Ovary (tissue), 3 donors: ENCODE results near the gene NEIL1.

Experiments
- POLR2A ChIP-seq: fragments of 450-650 bp; IDR thresholded peaks from one replicate; pipeline ENCODE4 v1.6.1; 2017; ENCODE audit warnings: antibody characterized with exemption, mild to moderate bottlenecking, moderate library complexity
- TF ChIP-seq, protein P1 (sequence below), 3 donors: fragments of 450-650 bp in 2 of 3; fragments of 200-600 bp in 1 of 3; IDR thresholded peaks; one replicate each; pipeline versions ENCODE4 v1.5.1 to v1.8.0; 2016 to 2022; ENCODE audit warnings: antibody characterized with exemption in 3 of 3, mild to moderate bottlenecking in 1 of 3
- donor health status: DM: no; HTN: no; CAD: no.

DNA sequence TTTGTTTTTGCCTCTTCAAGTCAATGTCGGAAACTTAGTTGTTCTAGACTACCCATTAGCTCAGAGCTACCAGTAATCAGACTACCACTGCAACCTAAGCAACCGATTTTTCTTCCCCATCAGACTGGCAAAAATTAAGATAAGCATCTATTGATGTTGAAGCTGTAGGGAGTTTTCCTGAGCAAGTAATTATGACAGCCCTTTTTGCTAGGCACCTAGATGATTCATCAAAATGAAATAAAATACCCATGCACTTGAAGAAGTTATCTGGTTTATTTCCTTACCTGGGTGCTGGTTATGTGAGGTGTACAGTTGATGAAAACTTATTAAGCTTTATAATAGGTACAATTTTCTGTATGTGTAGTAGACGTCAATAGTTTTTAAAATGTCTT lies 11.5 kb upstream of the NEIL1 start:
- no peak for TF ChIP-seq POLR2A
- TF ChIP-seq, protein P1, sequence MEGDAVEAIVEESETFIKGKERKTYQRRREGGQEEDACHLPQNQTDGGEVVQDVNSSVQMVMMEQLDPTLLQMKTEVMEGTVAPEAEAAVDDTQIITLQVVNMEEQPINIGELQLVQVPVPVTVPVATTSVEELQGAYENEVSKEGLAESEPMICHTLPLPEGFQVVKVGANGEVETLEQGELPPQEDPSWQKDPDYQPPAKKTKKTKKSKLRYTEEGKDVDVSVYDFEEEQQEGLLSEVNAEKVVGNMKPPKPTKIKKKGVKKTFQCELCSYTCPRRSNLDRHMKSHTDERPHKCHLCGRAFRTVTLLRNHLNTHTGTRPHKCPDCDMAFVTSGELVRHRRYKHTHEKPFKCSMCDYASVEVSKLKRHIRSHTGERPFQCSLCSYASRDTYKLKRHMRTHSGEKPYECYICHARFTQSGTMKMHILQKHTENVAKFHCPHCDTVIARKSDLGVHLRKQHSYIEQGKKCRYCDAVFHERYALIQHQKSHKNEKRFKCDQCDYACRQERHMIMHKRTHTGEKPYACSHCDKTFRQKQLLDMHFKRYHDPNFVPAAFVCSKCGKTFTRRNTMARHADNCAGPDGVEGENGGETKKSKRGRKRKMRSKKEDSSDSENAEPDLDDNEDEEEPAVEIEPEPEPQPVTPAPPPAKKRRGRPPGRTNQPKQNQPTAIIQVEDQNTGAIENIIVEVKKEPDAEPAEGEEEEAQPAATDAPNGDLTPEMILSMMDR (IDR thresholded peaks at IDR 0.05): no peak
